NCI-H774 (cell line): ENCODE measurements around the gene ROCK2.
"Not testable (repeated sequence)": the region's sequence is repeated elsewhere in the genome, so short reads cannot be mapped to it uniquely, and the experiment has no call there.

Experiments used
- DNase-seq: peaks from one replicate; lab custom pipeline; 2025; lab: John Stamatoyannopoulos, UW

The ROCK2 gene

GRCh38 chr2:11340717-11341116, 3.7 kb downstream of the ROCK2 start:
- no peak for DNase-seq

- DNase-seq: no peak
Observed at GRCh38 chr2:11339508-11340083, 4.8 kb downstream of the ROCK2 start.

- no peak for DNase-seq
Observed at GRCh38 chr2:11338580-11338979, 5.9 kb downstream of the ROCK2 start.

GRCh38 chr2:11337909-11338308, 6.5 kb downstream of the ROCK2 start:
- no peak for DNase-seq

- DNase-seq: no peak
Observed at GRCh38 chr2:11336189-11336588, 8.2 kb downstream of the ROCK2 start.

- DNase-seq: no peak
Observed at GRCh38 chr2:11333427-11334183, 10.8 kb downstream of the ROCK2 start.

GRCh38 chr2:11332596-11332995, 11.8 kb downstream of the ROCK2 start:
- DNase-seq: no peak

GRCh38 chr2:11330457-11331142, 13.8 kb downstream of the ROCK2 start:
- DNase-seq: no peak

GRCh38 chr2:11329776-11330175, 14.7 kb downstream of the ROCK2 start:
- DNase-seq: no peak

- not testable (repeated sequence) for DNase-seq
Observed at GRCh38 chr2:11328522-11328921, 15.9 kb downstream of the ROCK2 start.

GRCh38 chr2:11327871-11328270, 16.6 kb downstream of the ROCK2 start:
- DNase-seq: no peak

- no peak for DNase-seq
Observed at GRCh38 chr2:11326677-11327211, 17.7 kb downstream of the ROCK2 start.

- DNase-seq: no peak
Observed at GRCh38 chr2:11325961-11326676, 18.3 kb downstream of the ROCK2 start.

- DNase-seq: no peak
Observed at GRCh38 chr2:11321847-11322246, 22.6 kb downstream of the ROCK2 start.

GRCh38 chr2:11320698-11321492, 23.5 kb downstream of the ROCK2 start:
- no peak for DNase-seq

- DNase-seq: no peak
Observed at GRCh38 chr2:11319939-11320338, 24.5 kb downstream of the ROCK2 start.

GRCh38 chr2:11315074-11315705, 29.2 kb downstream of the ROCK2 start:
- DNase-seq: no peak

GRCh38 chr2:11314487-11314886, 29.9 kb downstream of the ROCK2 start:
- DNase-seq: no peak

- DNase-seq: no peak
Observed at GRCh38 chr2:11312770-11313471, 31.5 kb downstream of the ROCK2 start.

GRCh38 chr2:11311543-11311942, 32.9 kb downstream of the ROCK2 start:
- no peak for DNase-seq
